ENCODE data around the gene MKS1. TPM values are rescaled to one million over a fixed set of nuclear protein-coding genes. Genes with fewer than 3 reads are reported as not detected.

MKS1 gene
- polyA plus RNA-seq, 1 donor from 2014 or later, result 32.9 TPM

- Histone ChIP-seq H3K27me3 (ENCODE audit: insufficient read depth, low read depth, low read length) (no peaks in the 10 kb centered on the region), H3K4me2 (ENCODE audit: low read length) (no peak overlapping the region), H2AFZ (ENCODE audit: low read depth, low read length) (no peak overlapping the region), H3K9me3 (ENCODE audit: low read length) (no peaks in the 10 kb centered on the region), H3K27ac (ENCODE audit: low read length) (no peak overlapping the region), H3K4me3 (ENCODE audit: low read length) (no peak overlapping the region), H3K9ac (ENCODE audit: low read length) (no peak overlapping the region), H3K79me2 (replicated peaks; ENCODE audit: insufficient read depth, low read length) (no peaks in the 10 kb centered on the region), H3K9me2 (ENCODE audit: insufficient read depth, low read length) (no peaks in the 10 kb centered on the region), H3K36me3 (ENCODE audit: insufficient read depth, low read length) (no peaks in the 10 kb centered on the region), H3F3A (ENCODE audit: insufficient read depth, low read length, poor library complexity, severe bottlenecking) (no peaks in the 10 kb centered on the region), H4K20me1 (ENCODE audit: insufficient read depth) (no peaks in the 10 kb centered on the region)
- TF ChIP-seq, protein P1, sequence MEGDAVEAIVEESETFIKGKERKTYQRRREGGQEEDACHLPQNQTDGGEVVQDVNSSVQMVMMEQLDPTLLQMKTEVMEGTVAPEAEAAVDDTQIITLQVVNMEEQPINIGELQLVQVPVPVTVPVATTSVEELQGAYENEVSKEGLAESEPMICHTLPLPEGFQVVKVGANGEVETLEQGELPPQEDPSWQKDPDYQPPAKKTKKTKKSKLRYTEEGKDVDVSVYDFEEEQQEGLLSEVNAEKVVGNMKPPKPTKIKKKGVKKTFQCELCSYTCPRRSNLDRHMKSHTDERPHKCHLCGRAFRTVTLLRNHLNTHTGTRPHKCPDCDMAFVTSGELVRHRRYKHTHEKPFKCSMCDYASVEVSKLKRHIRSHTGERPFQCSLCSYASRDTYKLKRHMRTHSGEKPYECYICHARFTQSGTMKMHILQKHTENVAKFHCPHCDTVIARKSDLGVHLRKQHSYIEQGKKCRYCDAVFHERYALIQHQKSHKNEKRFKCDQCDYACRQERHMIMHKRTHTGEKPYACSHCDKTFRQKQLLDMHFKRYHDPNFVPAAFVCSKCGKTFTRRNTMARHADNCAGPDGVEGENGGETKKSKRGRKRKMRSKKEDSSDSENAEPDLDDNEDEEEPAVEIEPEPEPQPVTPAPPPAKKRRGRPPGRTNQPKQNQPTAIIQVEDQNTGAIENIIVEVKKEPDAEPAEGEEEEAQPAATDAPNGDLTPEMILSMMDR (IDR thresholded peaks at IDR 0.05; ENCODE audit: poor library complexity, severe bottlenecking), result no peak
- TF ChIP-seq MXI1 (conservative IDR thresholded peaks at IDR 0.05; ENCODE audit: poor library complexity, severe bottlenecking), result no peak
- TF ChIP-seq TAF1 (IDR thresholded peaks at IDR 0.05; ENCODE audit: low read depth), result no peak
- no peak for TF ChIP-seq EP300 (conservative IDR thresholded peaks at IDR 0.05; ENCODE audit: poor library complexity, severe bottlenecking)
- TF ChIP-seq RAD21 (conservative IDR thresholded peaks at IDR 0.05), result no peak
- no peak for TF ChIP-seq SMC3 (conservative IDR thresholded peaks at IDR 0.05; ENCODE audit: poor library complexity)
- TF ChIP-seq EZH2 (IDR thresholded peaks at IDR 0.05; ENCODE audit: borderline replicate concordance, insufficient read depth, low read length, poor library complexity, severe bottlenecking), result no peak
- TF ChIP-seq, protein P2, sequence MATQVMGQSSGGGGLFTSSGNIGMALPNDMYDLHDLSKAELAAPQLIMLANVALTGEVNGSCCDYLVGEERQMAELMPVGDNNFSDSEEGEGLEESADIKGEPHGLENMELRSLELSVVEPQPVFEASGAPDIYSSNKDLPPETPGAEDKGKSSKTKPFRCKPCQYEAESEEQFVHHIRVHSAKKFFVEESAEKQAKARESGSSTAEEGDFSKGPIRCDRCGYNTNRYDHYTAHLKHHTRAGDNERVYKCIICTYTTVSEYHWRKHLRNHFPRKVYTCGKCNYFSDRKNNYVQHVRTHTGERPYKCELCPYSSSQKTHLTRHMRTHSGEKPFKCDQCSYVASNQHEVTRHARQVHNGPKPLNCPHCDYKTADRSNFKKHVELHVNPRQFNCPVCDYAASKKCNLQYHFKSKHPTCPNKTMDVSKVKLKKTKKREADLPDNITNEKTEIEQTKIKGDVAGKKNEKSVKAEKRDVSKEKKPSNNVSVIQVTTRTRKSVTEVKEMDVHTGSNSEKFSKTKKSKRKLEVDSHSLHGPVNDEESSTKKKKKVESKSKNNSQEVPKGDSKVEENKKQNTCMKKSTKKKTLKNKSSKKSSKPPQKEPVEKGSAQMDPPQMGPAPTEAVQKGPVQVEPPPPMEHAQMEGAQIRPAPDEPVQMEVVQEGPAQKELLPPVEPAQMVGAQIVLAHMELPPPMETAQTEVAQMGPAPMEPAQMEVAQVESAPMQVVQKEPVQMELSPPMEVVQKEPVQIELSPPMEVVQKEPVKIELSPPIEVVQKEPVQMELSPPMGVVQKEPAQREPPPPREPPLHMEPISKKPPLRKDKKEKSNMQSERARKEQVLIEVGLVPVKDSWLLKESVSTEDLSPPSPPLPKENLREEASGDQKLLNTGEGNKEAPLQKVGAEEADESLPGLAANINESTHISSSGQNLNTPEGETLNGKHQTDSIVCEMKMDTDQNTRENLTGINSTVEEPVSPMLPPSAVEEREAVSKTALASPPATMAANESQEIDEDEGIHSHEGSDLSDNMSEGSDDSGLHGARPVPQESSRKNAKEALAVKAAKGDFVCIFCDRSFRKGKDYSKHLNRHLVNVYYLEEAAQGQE (IDR thresholded peaks at IDR 0.05; ENCODE audit: borderline replicate concordance), result no peak
- TF ChIP-seq POLR2AphosphoS5 (IDR thresholded peaks at IDR 0.05), result no peak
Observed at GRCh38 chr17:58205936-58206335, 13.1 kb downstream of the MKS1 start.

- no peaks in the 10 kb centered on the region for H4K20me1 ChIP-seq (ENCODE audit: insufficient read depth)
- TF ChIP-seq RAD21 (conservative IDR thresholded peaks at IDR 0.05), result no peak
- TF ChIP-seq, protein P1 (IDR thresholded peaks at IDR 0.05; ENCODE audit: poor library complexity, severe bottlenecking), result no peak
- TF ChIP-seq TAF1 (IDR thresholded peaks at IDR 0.05; ENCODE audit: low read depth), result no peak
- TF ChIP-seq SMC3 (conservative IDR thresholded peaks at IDR 0.05; ENCODE audit: poor library complexity), result no peak
- no peak for TF ChIP-seq EP300 (conservative IDR thresholded peaks at IDR 0.05; ENCODE audit: poor library complexity, severe bottlenecking)
- no peak for TF ChIP-seq MXI1 (conservative IDR thresholded peaks at IDR 0.05; ENCODE audit: poor library complexity, severe bottlenecking)
- TF ChIP-seq EZH2 (IDR thresholded peaks at IDR 0.05; ENCODE audit: borderline replicate concordance, insufficient read depth, low read length, poor library complexity, severe bottlenecking), result no peak
- TF ChIP-seq POLR2AphosphoS5 (IDR thresholded peaks at IDR 0.05), result no peak
- TF ChIP-seq, protein P2 (IDR thresholded peaks at IDR 0.05; ENCODE audit: borderline replicate concordance), result no peak
- H3K79me2 ChIP-seq (replicated peaks; ENCODE audit: insufficient read depth, low read length), result no peaks in the 10 kb centered on the region
- no peak overlapping the region for H2AFZ ChIP-seq (ENCODE audit: low read depth, low read length)
- no peaks in the 10 kb centered on the region for H3K27me3 ChIP-seq (ENCODE audit: insufficient read depth, low read depth, low read length)
- H3K4me3 ChIP-seq (ENCODE audit: low read length), result no peak overlapping the region
- H3F3A ChIP-seq (ENCODE audit: insufficient read depth, low read length, poor library complexity, severe bottlenecking), result no peaks in the 10 kb centered on the region
- H3K36me3 ChIP-seq (ENCODE audit: insufficient read depth, low read length), result no peaks in the 10 kb centered on the region
- no peak overlapping the region for H3K9ac ChIP-seq (ENCODE audit: low read length)
- no peak overlapping the region for H3K4me2 ChIP-seq (ENCODE audit: low read length)
- no peak overlapping the region for H3K27ac ChIP-seq (ENCODE audit: low read length)
- no peaks in the 10 kb centered on the region for H3K9me3 ChIP-seq (ENCODE audit: low read length)
- H3K9me2 ChIP-seq (ENCODE audit: insufficient read depth, low read length), result no peaks in the 10 kb centered on the region
Observed at GRCh38 chr17:58204796-58205195, 14.3 kb downstream of the MKS1 start.
